AG04449 (cell line): ENCODE measurements around the gene WNK2.

Experiments
- CTCF ChIA-PET: fragments of 350-600 bp; formaldehyde crosslinking; extraction: SDS; loops from one replicate; lab custom pipeline; 2021; ENCODE audit warnings: antibody characterized with exemption; lab: Yijun Ruan, JAX
- POLR2A ChIA-PET: fragments of 400-600, 350-600 bp; formaldehyde crosslinking; extraction: SDS; loops from one replicate; lab custom pipeline; 2020; ENCODE audit warnings: antibody characterized with exemption, inconsistent platforms; lab: Yijun Ruan, JAX
- DNase-seq: peaks from one replicate; pipeline ENCODE4 v3.0.0-alpha.2; 2010; ENCODE audit warnings: low read depth, low spot score
- H3K4me3 ChIP-seq: 2 replicates; pipeline ENCODE4 v1.5.1; 2011; ENCODE audit warnings: low read depth, mild to moderate bottlenecking, control low read depth, low read length
- TF ChIP-seq, protein P1 (sequence below): IDR thresholded peaks from one replicate; pipeline ENCODE4 v1.5.1; 2011; ENCODE audit warnings: mild to moderate bottlenecking, moderate library complexity, low read length, control low read depth, inconsistent platforms; ENCODE audit not compliant: insufficient read depth; ENCODE audit errors: missing control alignments

WNK2 gene

DNA sequence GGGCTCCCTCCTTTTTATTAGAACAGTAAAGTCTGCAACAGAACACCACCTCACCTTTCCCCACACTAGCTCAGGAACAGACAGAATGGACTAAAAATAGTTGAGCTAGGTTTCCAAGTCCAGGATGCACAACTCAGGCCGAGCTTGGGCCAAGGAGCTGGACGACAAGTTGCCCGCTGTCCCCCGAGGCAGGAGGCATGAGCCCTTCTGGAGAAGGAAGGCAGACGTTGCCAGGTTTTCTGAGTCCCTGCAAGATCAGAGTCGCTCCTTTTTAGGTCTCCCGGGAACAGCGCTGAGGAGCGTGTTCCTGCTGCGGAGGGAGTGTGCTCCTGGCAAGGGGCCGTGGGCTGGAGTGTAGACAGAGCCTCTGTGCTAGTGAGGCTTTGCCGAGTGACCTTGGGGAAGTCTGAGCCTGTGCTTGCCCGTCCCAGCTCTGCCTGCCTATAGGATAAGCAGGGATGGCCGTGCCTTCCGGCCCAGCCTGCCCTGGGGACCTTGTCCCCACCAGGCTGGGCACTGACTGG lies 121.6 kb downstream of the WNK2 start:
- ChIA-PET POLR2A (no interaction called here), CTCF (interaction anchor here (0.6 to 5.8 kb wide), 12 partner anchors 9 to 348 kb away, joined by 3 to 59 read pairs (median 4); no protein-coding TSS in a partner anchor)
- TF ChIP-seq, protein P1, sequence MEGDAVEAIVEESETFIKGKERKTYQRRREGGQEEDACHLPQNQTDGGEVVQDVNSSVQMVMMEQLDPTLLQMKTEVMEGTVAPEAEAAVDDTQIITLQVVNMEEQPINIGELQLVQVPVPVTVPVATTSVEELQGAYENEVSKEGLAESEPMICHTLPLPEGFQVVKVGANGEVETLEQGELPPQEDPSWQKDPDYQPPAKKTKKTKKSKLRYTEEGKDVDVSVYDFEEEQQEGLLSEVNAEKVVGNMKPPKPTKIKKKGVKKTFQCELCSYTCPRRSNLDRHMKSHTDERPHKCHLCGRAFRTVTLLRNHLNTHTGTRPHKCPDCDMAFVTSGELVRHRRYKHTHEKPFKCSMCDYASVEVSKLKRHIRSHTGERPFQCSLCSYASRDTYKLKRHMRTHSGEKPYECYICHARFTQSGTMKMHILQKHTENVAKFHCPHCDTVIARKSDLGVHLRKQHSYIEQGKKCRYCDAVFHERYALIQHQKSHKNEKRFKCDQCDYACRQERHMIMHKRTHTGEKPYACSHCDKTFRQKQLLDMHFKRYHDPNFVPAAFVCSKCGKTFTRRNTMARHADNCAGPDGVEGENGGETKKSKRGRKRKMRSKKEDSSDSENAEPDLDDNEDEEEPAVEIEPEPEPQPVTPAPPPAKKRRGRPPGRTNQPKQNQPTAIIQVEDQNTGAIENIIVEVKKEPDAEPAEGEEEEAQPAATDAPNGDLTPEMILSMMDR, result no peak
- H3K4me3 ChIP-seq, result no peak overlapping the region
- DNase-seq, result no peak

DNA sequence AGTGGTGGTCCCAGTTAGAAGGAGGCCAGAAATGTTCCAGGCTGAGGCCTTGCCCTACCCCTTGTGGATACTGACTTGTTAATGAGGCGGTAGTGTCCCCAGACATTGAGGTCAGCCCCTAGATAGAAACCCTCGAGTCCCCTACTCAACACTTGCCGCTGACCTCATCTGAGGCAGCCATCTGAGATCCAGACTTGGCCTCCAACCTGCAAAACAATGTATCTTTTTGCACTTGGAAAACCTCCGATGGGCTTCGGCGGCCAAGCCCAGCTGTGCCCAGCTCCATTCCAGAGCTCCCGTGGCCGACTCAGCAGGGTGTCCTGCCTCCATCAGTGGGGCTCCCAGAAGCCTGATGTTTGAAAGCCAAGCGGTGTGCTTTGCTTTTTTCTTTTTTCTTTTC lies 122.1 kb downstream of the WNK2 start:
- ChIA-PET CTCF (interaction anchor here (1.4 to 5.8 kb wide), 6 partner anchors 8 to 207 kb away, joined by 3 to 59 read pairs (median 6); no protein-coding TSS in a partner anchor), POLR2A (no interaction called here)
- H3K4me3 ChIP-seq, result no peak overlapping the region
- DNase-seq, result no peak
- TF ChIP-seq, protein P1, result no peak

DNA sequence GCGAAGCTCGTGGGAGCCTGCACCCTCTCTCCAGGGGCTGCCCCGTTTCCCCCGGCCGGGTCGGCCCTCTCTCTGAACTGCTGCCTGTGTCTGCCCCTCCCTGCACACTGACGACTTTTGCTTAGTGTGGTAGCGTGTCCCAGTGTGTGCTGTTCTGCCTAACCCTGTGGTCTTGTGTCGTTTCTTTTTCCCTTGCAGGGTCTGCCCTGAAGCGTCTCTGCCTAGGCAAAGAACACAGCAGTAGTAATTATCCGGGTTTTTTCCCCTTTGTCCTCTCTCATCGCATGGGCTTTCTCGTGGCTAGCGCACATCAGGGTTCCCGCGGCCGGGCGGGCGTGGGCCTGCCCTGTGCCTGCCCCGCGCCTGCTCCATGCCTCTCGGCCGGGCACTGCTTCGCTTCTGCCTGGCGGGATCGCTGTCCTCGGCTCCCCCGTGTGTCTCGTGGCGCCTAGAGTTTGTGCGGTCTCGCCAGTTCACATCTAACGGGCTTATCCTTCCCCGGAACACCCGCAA lies 122.7 kb downstream of the WNK2 start:
- CTCF ChIA-PET, result interaction anchor here (2.6 to 5.8 kb wide), 2 partner anchors 146 to 199 kb away, joined by 16 to 59 read pairs; no protein-coding TSS in a partner anchor
- no peak for DNase-seq
- TF ChIP-seq, protein P1, result no peak
- no peak overlapping the region for H3K4me3 ChIP-seq
- POLR2A ChIA-PET, result no interaction called here

DNA sequence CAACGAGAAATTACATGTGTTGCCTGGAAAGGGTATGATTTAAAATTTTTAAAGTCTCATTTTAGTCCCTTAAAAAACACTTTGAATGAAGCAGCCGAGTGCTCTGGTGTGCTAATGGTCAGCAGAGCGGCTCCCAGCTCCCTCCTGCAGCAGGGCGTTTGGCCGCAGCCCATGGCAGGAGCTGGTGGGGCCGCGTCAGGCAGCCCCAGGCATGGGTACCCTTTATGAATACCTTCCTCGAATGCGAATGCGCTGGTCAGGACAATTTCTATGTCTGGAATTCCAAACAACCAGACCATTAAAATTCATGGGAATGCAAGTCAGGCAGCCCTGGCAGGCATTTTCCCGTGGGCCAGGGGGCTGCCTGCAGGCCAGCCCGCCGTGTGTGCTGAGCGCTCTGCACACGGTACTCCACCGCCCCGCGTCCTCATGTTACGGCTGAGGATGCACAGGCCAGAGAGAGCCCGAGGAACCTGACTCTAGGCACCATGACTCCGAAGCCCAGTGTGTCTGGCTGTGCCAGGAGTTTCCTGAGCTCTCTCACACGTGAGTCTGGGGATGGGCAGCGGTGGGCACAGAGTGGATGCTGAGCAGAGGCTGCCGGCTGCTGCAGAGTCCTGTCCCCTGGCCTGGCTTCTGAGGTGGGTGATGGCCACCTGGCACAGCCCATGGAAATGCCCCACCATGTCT lies 123.7 kb downstream of the WNK2 start:
- H3K4me3 ChIP-seq, result no peak overlapping the region
- ChIA-PET CTCF (interaction anchor here (0.6 kb wide), 1 partner anchor 200 kb away, joined by 3 read pairs; no protein-coding TSS in a partner anchor), POLR2A (no interaction called here)
- DNase-seq, result no peak
- TF ChIP-seq, protein P1, result no peak

DNA sequence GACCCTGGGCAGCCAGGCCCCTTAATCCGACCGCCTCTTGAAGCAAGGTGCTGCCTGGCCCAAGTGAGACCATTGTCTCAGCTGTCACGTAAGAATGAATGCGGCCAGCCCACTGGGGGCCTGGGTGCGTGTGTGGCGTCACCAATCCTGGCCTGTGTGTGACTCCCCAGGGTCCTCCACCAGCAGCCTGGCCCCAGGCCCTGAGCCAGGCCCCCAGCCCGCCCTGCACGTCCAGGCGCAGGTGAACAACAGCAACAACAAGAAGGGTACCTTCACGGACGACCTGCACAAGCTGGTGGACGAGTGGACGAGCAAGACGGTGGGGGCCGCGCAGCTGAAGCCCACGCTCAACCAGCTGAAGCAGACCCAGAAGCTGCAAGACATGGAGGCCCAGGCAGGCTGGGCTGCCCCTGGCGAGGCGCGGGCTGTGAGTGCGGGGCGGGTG lies 124.2 kb downstream of the WNK2 start:
- H3K4me3 ChIP-seq, result no peak overlapping the region
- ChIA-PET CTCF (interaction anchor here (1.4 kb wide), 1 partner anchor 199 kb away, joined by 10 read pairs; no protein-coding TSS in a partner anchor), POLR2A (no interaction called here)
- DNase-seq, result no peak
- TF ChIP-seq, protein P1, result no peak

DNA sequence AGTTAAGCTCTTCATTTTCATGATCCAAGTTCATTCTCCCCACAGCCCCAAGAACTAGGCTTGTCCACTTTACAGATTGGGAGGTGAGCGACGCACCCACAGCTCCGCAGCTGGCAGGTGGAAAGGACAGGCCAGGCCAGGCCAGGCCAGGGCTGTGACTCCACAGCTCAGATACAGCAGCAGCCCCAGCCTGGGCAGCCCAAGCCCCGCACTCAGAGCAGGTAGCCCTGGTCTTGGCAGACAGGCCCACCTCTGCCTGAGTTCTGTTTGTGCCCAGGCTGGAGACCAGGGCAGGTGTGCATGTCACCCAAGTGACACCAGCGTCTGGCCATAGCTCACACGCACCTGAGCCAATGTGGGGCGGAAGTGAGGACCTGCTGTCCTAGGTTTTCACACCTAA lies 124.7 kb downstream of the WNK2 start:
- CTCF ChIA-PET, result interaction anchor here (0.7 to 1.7 kb wide), 4 partner anchors 147 to 305 kb away, joined by 3 to 10 read pairs (median 4); no protein-coding TSS in a partner anchor
- no peak for DNase-seq
- POLR2A ChIA-PET, result no interaction called here
- TF ChIP-seq, protein P1, result no peak
- H3K4me3 ChIP-seq, result no peak overlapping the region
